HG03432 (cell line): ENCODE results near the gene PRELID1.

Experiments used
- ATAC-seq: cut with Tn5 transposase; IDR thresholded peaks from one replicate; pipeline ENCODE4 v1.9.1; 2021; ENCODE audit warnings: mild to moderate bottlenecking, moderate library complexity; ENCODE audit not compliant: unreplicated experiment

The PRELID1 gene

GRCh38 chr5:177355868-177356168 lies 52.2 kb downstream of the PRELID1 start:
- no peak for ATAC-seq
